Measurements from ENCODE around the gene ZAR1L. TPM values are rescaled to one million over a fixed set of nuclear protein-coding genes. Genes with fewer than 3 reads are reported as not detected.

Gene ZAR1L
- total RNA-seq, 1 donor from 2014 or later = not detected

DNA sequence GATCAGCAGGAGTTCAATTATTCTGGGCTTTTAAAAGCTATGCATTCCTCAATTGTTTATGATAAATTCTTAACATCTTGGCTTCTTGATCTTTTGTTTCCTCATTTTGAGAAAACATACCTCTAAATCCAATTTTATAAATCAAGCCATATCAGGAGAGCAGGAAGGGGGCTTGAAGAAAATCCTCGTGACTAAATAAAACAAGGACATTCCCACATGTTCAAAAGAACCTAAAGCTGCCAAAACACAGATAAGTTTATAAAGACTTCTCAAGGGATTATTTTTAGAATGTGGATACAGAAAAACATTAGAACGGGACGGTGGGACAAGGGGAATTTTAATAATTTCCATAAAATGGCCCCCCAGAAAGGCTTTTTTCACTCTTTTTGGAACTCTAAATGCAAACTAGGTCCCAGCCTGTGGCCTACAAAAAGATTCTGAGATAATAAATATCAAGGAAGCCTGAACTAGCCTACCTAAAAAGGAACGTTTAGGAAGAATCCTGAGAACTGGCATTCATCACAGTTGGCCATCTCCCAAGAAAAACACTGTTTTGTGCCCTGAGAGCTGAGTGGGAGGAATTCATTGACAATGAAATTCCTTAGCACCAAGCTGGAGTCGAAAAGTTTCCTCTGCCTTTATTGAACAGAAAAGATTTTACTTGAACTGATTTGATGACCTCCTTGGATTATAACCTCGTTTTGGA lies 30.1 kb downstream of the ZAR1L start:
- no peaks in the 10 kb centered on the region for H3K9me3 Mint-ChIP-seq
- peaks cover 20% of the 10 kb centered on the region for H3K4me1 Mint-ChIP-seq (ENCODE audit: unreplicated experiment)
- peak overlapping the region; percentile 67 for H3K27ac Mint-ChIP-seq
- no peaks in the 10 kb centered on the region for H3K27me3 Mint-ChIP-seq
- no peak for DNase-seq (ENCODE audit: extremely low spot score, unreplicated experiment)
- no peaks in the 10 kb centered on the region for H3K36me3 Mint-ChIP-seq
- TF ChIP-seq, protein P1, sequence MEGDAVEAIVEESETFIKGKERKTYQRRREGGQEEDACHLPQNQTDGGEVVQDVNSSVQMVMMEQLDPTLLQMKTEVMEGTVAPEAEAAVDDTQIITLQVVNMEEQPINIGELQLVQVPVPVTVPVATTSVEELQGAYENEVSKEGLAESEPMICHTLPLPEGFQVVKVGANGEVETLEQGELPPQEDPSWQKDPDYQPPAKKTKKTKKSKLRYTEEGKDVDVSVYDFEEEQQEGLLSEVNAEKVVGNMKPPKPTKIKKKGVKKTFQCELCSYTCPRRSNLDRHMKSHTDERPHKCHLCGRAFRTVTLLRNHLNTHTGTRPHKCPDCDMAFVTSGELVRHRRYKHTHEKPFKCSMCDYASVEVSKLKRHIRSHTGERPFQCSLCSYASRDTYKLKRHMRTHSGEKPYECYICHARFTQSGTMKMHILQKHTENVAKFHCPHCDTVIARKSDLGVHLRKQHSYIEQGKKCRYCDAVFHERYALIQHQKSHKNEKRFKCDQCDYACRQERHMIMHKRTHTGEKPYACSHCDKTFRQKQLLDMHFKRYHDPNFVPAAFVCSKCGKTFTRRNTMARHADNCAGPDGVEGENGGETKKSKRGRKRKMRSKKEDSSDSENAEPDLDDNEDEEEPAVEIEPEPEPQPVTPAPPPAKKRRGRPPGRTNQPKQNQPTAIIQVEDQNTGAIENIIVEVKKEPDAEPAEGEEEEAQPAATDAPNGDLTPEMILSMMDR (conservative IDR thresholded peaks at IDR 0.05) = no peak
- H3K4me3 Mint-ChIP-seq = no peak overlapping the region

DNA sequence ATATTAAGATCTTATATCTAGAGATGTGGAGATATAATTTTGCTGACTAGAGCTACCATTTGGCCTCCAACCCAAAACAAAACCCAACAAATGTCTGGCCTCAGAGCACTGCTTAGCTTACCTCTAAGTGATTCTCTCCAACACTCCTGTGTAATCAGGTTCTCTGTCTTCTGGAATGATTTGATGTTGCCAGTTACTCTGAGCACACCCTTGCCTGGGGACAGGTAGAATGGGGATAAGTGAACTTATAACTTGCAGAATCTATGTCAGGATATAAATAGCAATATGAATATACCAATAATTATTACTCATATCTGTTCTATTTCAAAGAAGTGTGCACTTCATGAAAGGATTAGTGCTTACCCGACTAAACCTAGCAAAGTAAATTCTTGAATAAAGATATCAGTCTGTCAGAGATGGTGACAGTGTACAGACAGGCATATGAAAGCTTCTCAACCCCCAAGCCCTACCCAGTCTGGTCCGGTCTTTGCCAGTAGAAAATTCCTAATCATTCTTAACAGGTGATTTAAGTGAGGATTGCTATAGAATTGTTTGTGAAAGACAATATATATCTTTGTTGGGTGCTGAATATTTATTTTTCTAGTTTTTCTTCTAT lies 33.0 kb downstream of the ZAR1L start:
- H3K27me3 Mint-ChIP-seq = no peaks in the 10 kb centered on the region
- peaks cover 20% of the 10 kb centered on the region for H3K4me1 Mint-ChIP-seq (ENCODE audit: unreplicated experiment)
- no peaks in the 10 kb centered on the region for H3K9me3 Mint-ChIP-seq
- TF ChIP-seq, protein P1 (conservative IDR thresholded peaks at IDR 0.05) = no peak
- no peak overlapping the region for H3K27ac Mint-ChIP-seq
- H3K4me3 Mint-ChIP-seq = no peak overlapping the region
- H3K36me3 Mint-ChIP-seq = no peaks in the 10 kb centered on the region
- no peak for DNase-seq (ENCODE audit: extremely low spot score, unreplicated experiment)

DNA sequence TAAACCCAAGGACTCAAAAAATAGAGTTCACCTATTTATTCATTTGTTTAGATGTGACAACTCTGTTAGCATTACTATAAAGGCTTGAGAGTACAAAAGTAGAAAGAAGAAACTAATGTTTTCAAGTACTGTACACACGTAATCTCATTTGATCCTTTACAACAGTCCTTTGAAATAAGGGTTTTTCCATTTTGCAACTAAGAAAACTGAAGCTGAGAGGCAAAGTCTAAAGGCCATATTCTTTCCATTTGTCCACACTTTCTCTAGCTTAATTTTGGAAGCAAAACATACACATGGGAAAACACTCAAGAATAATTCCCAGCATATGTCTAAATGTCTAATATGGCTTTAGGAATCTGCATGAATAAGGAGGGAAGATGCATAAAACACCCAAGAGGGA lies 34.1 kb downstream of the ZAR1L start:
- Mint-ChIP-seq H3K27ac (no peak overlapping the region), H3K9me3 (no peaks in the 10 kb centered on the region), H3K4me3 (no peak overlapping the region), H3K36me3 (peaks cover 1% of the 10 kb centered on the region), H3K27me3 (no peaks in the 10 kb centered on the region), H3K4me1 (ENCODE audit: unreplicated experiment) (peaks cover 20% of the 10 kb centered on the region)
- TF ChIP-seq, protein P1 (conservative IDR thresholded peaks at IDR 0.05) = no peak
- DNase-seq (ENCODE audit: extremely low spot score, unreplicated experiment) = no peak

DNA sequence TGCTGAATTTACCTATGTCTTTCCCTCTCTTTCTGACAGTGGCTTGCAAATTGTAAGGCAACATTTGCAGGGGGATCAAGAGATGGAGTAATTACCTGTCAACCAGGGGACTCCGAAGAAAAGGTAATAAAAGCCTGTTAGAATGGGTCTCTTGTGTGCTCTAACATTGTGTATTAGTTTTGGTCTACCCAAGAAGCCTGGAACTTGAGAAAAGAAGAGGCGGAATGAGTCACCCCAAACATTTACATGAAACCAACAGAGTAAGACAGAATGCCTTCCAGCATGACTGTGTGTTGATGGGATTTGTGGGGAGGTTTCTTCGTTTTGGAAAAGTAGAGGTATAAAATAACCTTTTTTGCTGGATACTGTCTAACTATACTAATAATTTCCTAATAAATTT lies 36.7 kb downstream of the ZAR1L start:
- Mint-ChIP-seq H3K9me3 (no peaks in the 10 kb centered on the region), H3K36me3 (peaks cover 3% of the 10 kb centered on the region), H3K4me1 (ENCODE audit: unreplicated experiment) (peaks cover 3% of the 10 kb centered on the region), H3K27me3 (no peaks in the 10 kb centered on the region), H3K4me3 (no peak overlapping the region), H3K27ac (no peak overlapping the region)
- no peak for DNase-seq (ENCODE audit: extremely low spot score, unreplicated experiment)
- TF ChIP-seq, protein P1 (conservative IDR thresholded peaks at IDR 0.05) = no peak

DNA sequence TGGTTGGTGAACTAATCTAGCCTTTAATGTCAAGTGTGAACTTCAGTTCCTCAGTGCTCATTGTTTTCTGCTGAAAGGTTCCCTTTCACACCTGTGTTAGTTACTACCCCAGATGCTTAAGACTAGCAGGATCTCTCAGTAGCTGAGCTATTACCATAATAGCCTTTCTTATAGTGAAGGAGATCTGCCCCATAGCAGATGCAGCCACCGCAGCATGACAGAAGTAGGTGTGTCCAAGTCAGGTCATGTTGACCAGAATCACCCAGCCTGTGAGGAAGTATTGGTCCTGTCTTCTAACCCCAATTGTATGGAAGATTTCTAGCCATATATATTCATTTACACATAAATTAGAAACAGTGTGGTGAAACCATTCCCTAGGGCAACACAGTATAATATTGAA lies 37.3 kb downstream of the ZAR1L start:
- no peaks in the 10 kb centered on the region for H3K27me3 Mint-ChIP-seq
- no peaks in the 10 kb centered on the region for H3K9me3 Mint-ChIP-seq
- H3K4me1 Mint-ChIP-seq (ENCODE audit: unreplicated experiment) = no peaks in the 10 kb centered on the region
- TF ChIP-seq, protein P1 (conservative IDR thresholded peaks at IDR 0.05) = no peak
- no peak overlapping the region for H3K27ac Mint-ChIP-seq
- no peak for DNase-seq (ENCODE audit: extremely low spot score, unreplicated experiment)
- H3K4me3 Mint-ChIP-seq = no peak overlapping the region
- peaks cover 3% of the 10 kb centered on the region for H3K36me3 Mint-ChIP-seq

All from type B pancreatic cell (in vitro differentiated cells).